NCI-H510A (cell line): ENCODE data around the gene AMN.
A peak's percentile ranks its signal among the peaks of the same experiment; 100 is the strongest.

Experiments used
- DNase-seq: peaks from one replicate; lab custom pipeline; 2025; lab: John Stamatoyannopoulos, UW

The AMN gene

DNA sequence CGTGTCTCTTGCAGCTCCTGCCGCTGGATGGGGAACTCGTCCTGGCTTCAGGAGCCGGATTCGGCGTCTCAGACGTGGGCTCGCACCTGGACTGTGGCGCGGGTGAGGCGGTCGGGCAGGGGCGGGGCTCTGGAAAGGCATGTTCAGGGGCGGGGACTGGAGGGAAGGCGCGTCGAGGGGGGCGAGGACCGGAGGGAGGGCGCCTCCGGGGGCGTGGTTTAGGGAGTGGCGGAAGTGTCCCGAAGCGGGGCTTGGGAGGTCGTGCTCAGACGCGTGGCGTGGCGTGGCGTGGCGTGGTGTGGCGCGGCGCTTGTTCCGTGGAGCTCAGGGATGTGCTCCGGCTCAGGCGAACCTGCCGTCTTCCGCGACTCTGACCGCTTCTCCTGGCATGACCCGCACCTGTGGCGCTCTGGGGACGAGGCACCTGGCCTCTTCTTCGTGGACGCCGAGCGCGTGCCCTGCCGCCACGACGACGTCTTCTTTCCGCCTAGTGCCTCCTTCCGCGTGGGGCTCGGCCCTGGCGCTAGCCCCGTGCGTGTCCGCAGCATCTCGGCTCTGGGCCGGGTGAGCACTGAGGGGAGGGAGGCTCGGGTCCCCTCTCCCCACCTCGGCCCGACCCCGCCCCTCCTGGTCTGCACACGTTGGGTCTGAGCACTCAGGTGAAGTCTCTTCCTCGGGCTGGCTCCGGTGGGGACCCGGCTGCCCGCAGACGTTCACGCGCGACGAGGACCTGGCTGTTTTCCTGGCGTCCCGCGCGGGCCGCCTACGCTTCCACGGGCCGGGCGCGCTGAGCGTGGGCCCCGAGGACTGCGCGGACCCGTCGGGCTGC, 6.2 kb downstream of the AMN start:
- DNase-seq, result peak; percentile 71

DNA sequence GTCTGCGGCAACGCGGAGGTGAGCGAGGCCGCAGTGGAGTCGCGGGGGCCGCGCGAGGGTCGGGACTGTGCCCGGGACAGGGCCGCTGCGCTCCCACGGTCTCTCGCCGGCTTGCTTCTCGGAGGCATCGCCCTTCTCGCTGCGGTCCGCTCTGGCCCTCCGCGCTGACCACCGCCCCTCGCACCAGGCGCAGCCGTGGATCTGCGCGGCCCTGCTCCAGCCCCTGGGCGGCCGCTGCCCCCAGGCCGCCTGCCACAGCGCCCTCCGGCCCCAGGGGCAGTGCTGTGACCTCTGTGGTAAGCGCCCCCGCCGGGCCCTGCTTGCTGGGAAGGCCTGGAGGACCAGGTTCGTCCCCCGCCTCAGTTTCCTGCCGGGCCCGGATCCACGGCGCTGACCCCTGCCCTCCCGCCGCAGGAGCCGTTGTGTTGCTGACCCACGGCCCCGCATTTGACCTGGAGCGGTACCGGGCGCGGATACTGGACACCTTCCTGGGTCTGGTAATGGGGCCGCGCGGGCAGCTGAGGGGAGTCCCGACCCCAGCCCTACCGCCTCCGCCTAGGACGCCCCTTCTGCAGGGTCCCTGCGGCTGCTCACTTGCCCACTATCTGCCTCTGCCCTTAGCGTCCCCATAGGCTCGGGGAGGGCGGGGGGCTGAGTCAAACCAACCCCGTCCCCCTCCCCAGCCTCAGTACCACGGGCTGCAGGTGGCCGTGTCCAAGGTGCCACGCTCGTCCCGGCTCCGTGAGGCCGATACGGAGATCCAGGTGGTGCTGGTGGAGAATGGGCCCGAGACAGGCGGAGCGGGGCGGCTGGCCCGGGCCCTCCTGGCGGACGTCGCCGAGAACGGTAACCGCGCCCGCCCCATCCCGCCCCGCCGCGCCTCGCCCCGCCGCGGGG, 7.0 kb downstream of the AMN start:
- DNase-seq, result no peak

DNA sequence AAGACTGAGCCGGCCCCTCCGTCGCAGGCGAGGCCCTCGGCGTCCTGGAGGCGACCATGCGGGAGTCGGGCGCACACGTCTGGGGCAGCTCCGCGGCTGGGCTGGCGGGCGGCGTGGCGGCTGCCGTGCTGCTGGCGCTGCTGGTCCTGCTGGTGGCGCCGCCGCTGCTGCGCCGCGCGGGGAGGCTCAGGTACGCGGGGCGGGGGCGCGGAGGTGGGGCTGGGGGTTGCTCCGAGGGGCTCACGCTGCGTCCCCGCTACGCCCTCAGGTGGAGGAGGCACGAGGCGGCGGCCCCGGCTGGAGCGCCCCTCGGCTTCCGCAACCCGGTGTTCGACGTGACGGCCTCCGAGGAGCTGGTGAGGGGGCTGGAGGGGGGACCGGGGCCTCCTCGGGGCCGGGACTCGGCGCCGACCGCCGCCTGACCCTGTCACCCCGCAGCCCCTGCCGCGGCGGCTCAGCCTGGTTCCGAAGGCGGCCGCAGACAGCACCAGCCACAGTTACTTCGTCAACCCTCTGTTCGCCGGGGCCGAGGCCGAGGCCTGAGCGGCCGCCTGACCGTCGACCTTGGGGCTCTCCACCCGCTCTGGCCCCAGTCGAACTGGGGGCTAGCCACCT, 7.8 kb downstream of the AMN start:
- DNase-seq, result no peak

- DNase-seq, result peak; percentile 37
Observed at GRCh38 chr14:102930753-102931579, 8.5 kb downstream of the AMN start.

DNA sequence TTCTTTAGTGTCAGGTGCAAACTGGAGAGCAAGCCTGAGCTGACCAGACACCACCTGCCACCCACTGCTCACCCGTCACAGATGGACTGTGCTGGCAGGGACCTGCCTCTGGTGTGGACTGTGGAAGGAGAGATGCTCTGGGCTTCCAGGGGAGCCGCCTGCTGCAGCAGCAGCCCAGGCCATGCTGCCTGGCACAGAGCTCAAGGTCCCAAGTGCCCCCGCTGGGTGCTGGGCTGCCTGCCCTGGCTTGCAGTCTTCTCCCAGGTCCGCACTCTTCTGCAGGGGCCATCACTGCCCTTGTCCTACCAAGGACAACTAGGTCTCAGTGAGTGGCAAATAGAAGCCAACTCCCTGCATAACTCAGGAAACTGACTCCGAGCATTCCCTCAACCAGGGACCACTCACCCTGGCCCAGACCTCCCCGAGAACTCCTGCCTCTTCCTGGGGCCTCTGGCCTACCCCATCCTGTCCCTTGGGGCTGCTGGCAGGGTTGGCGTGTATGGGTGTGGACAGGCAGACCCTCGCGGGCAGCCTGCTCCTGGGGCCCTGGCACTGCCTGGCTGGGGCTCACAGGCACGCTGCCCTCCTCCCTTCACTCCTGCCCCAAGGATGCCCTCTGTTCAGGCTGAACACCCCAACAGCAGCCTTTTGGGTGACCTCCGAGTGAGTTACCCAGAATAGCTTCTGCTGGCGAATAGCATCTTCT, 9.3 kb downstream of the AMN start:
- DNase-seq, result no peak

DNA sequence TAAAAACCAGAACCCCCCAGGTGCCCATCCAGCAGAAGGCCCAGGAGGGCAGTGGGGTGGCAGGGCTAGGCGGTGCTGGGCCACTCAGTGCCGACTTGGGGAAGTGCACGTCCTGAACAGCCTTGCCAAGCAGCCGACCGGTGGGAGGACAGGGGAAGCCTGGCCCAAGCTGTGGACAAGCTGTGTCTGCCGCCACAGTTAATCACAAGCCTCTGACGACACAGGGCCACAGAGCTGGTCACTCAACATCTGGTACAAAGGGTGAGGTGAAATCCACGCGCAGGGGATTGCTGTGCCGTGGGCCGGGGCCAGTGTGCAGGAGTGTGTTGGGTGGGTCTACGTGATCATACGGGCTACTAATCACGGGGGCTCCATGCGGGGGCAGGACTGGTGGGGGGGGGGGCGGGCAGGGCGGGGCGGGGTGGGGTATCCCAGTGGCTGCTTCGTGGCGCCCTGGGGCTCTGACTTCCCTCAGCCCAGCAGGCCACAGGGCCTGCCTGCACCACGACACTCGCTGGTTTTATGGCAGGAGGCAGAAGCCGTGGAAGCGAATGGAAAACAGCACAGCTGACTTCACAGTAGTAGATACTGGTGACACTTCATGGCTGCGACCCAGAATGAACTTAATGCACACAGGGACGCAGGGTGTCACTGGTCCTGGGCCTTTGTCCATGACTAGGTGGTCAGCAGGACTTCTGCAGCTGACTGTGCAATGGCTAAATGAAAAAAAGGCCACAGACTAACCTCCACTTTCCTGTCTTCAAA, 10.2 kb downstream of the AMN start:
- DNase-seq, result no peak

- DNase-seq, result no peak
Observed at GRCh38 chr14:102933618-102934231, 11.3 kb downstream of the AMN start.

DNA sequence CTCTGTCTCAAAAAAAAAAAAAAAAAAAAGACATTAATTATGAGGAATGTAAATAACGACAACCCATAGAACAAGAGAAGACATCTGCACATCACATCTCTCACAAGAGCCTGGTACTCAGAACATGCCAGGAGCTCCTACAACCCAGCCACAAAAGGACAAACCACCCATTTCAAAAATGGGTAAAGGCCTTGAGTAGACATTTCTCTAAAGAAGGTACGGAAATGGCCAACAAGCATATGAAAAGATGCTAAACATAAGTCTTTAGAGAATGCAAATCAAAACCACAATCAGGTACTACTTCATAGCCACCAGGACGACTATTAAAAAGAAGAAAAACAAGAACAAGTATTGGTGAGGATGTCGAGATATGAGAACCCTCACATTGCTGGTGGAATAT, 13.3 kb downstream of the AMN start:
- no peak for DNase-seq

GRCh38 chr14:102937331-102938175, 15.1 kb downstream of the AMN start:
- no peak for DNase-seq

GRCh38 chr14:102938191-102938590, 15.7 kb downstream of the AMN start:
- DNase-seq, result no peak

GRCh38 chr14:102939329-102939728, 16.9 kb downstream of the AMN start:
- DNase-seq, result no peak

GRCh38 chr14:102939820-102940561, 17.5 kb downstream of the AMN start:
- DNase-seq, result no peak

DNA sequence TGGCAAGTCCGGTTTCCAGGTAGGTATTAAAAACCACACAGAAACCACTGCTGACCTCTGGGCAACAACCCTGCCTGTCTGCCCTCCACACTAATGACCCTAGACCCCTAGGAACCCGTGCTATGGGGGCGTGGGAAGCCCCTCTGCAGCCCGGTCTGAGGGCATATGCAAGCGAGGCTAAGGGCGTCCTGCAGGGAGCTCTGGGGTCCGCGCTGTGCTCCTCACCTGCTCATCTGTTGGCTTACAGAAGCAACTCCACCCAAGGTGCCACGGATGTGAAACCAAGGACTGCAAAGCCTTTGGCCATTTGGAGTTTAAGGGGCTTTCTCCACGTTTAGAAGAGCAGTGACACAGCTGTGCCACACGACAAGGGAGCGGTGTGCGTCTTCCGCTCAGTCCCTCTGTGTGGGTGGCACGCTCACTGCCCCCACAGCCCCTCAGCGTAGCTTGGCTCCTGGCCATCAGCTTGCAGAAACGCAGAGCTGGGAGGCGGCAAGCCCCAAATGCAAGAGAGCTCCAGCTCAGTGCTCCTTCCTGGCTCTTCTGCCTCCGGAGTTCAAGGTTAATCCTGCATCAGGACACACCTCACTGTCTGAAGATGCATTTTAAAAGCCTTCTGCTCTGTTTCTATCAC, 18.4 kb downstream of the AMN start:
- no peak for DNase-seq

DNA sequence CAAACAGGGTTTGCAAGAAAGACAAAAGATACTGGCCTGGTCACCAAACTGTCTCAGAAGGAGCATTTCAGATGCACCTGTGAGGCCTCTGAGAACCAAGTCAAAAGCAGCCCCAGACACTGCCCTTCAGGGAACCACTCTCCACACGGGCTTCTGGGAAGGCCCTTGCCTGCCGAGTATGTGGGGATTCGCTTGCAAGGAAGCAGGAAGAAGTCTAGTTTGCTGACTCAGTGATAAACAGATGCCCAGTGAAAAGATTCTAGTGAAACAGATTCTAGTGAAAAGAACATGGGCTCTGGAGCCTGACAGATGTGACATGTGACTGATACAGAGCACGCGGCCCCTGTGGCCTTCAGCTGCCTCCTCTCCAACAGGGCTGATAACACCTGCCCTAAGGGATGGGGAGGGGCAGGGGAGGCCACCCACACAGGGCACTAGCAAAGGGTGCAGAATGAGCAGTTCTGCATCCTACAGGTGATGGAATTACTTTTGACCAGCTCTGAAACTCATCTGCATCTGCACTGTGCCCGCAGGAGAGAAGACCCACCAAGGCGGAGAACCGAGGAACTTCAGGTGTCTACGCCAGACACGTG, 19.1 kb downstream of the AMN start:
- DNase-seq, result peak; percentile 49

- no peak for DNase-seq
Observed at GRCh38 chr14:102942069-102942468, 19.6 kb downstream of the AMN start.

GRCh38 chr14:102943454-102943853, 21.0 kb downstream of the AMN start:
- no peak for DNase-seq

DNA sequence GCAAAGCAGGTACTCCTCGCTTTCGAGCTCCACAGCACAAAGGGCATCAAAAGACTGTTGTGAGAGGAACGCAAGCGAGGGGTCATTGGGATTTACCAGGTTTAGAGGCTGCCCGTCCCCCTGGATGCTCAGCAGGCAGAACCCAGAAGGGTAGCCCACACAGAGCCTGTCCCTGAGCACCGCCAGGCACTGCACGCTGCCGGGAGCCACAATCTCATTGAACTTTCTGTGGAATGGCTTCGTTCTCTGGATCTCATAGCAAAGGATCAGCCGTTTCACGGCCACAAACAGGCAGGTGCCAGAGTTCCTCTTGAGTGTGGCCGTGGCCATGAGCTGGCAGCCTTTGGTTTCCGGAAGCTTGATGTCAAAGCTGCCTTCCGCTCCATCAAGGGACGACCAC, 21.5 kb downstream of the AMN start:
- DNase-seq, result no peak
